ENCODE data around the gene IL3.

Gene IL3

GRCh38 chr5:132073231-132074013, 13.0 kb downstream of the IL3 start, which contains the start of gene CSF2:
Gene CSF2, plus strand, starts transcription at chr5:132073789. Its CDS starts 35 bp downstream, at chr5:132073824.
- no peak for DNase-seq (ENCODE audit: low spot score)

DNA sequence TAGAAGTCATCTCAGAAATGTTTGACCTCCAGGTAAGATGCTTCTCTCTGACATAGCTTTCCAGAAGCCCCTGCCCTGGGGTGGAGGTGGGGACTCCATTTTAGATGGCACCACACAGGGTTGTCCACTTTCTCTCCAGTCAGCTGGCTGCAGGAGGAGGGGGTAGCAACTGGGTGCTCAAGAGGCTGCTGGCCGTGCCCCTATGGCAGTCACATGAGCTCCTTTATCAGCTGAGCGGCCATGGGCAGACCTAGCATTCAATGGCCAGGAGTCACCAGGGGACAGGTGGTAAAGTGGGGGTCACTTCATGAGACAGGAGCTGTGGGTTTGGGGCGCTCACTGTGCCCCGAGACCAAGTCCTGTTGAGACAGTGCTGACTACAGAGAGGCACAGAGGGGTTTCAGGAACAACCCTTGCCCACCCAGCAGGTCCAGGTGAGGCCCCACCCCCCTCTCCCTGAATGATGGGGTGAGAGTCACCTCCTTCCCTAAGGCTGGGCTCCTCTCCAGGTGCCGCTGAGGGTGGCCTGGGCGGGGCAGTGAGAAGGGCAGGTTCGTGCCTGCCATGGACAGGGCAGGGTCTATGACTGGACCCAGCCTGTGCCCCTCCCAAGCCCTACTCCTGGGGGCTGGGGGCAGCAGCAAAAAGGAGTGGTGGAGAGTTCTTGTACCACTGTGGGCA, 13.8 kb downstream of the IL3 start:
- DNase-seq (ENCODE audit: low spot score) = no peak

DNA sequence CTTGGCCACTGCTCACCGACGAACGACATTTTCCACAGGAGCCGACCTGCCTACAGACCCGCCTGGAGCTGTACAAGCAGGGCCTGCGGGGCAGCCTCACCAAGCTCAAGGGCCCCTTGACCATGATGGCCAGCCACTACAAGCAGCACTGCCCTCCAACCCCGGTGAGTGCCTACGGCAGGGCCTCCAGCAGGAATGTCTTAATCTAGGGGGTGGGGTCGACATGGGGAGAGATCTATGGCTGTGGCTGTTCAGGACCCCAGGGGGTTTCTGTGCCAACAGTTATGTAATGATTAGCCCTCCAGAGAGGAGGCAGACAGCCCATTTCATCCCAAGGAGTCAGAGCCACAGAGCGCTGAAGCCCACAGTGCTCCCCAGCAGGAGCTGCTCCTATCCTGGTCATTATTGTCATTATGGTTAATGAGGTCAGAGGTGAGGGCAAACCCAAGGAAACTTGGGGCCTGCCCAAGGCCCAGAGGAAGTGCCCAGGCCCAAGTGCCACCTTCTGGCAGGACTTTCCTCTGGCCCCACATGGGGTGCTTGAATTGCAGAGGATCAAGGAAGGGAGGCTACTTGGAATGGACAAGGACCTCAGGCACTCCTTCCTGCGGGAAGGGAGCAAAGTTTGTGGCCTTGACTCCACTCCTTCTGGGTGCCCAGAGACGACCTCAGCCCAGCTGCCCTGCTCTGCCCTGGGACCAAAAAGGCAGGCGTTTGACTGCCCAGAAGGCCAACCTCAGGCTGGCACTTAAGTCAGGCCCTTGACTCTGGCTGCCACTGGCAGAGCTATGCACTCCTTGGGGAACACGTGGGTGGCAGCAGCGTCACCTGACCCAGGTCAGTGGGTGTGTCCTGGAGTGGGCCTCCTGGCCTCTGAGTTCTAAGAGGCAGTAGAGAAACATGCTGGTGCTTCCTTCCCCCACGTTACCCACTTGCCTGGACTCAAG, 14.6 kb downstream of the IL3 start:
- no peak for DNase-seq (ENCODE audit: low spot score)

- no peak for DNase-seq (ENCODE audit: low spot score)
Measured at GRCh38 chr5:132075719-132076077, 15.2 kb downstream of the IL3 start.

- no peak for DNase-seq (ENCODE audit: low spot score)
Measured at GRCh38 chr5:132076202-132076830, 15.9 kb downstream of the IL3 start.

DNA sequence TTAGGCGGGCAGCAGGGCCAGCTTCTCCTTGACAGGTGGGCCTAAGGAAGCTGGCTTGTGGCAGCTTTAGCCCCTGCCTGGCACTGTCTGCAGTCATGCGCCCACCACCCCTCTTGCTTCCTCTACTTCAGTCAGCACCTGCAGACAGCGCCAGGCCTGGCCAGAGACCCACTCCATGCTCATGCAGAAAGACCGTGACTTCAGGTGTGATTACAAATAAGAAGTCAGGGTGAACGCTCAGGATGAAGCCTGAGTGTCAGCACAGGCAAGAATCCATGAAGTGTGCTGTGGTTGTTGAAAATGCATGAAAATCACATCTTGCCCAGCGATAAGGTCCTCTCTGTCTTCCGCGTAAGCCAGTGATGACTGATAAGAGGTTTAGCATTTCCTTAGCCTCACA, 16.5 kb downstream of the IL3 start:
- no peak for DNase-seq (ENCODE audit: low spot score)

- DNase-seq (ENCODE audit: low spot score) = no peak
Measured at GRCh38 chr5:132079081-132079480, 18.6 kb downstream of the IL3 start.

GRCh38 chr5:132079619-132080018, 19.2 kb downstream of the IL3 start:
- no peak for DNase-seq (ENCODE audit: low spot score)

GRCh38 chr5:132080595-132080994, 20.1 kb downstream of the IL3 start:
- no peak for DNase-seq (ENCODE audit: low spot score)

GRCh38 chr5:132081458-132081857, 21.0 kb downstream of the IL3 start:
- DNase-seq (ENCODE audit: low spot score) = no peak

DNA sequence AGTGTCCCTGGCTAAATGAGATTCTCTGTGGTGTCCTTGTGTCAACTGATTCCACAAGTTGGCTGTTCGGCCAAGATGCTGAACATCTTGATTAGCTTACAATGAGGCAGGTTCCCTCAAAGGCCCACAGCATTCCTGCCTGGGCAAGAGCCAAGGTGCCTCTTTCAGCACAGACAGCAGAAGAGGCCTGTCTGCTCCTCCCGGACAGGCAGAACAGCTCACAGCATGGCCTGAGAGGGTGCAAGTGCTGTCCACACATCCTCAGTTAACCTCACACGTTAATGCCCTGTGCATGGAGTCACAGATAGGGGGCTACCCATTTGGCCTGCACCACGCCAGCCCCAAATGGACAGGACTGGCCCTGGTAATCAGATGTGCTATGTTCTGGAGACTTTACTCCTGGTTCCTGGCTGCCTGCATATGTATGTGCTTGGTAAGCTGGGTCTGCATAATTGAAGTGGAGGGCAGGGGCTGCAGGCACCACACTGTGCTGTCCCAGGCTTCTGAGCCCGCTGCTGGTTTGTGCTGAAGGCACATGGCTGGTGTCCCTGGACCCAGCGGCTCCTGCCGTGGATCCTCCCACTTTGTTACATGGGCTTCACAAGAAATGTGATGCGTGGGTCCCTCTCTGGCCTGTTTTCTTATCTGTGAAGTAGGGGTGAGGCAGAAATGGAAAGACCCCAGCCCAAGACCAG, 22.0 kb downstream of the IL3 start:
- DNase-seq (ENCODE audit: low spot score) = no peak

GRCh38 chr5:132083071-132083678, 22.7 kb downstream of the IL3 start:
- no peak for DNase-seq (ENCODE audit: low spot score)

GRCh38 chr5:132085686-132086085, 25.2 kb downstream of the IL3 start:
- DNase-seq (ENCODE audit: low spot score) = no peak

- no peak for DNase-seq (ENCODE audit: low spot score)
Measured at GRCh38 chr5:132086277-132086794, 25.9 kb downstream of the IL3 start.

GRCh38 chr5:132087176-132087575, 26.7 kb downstream of the IL3 start:
- DNase-seq (ENCODE audit: low spot score) = no peak

DNA sequence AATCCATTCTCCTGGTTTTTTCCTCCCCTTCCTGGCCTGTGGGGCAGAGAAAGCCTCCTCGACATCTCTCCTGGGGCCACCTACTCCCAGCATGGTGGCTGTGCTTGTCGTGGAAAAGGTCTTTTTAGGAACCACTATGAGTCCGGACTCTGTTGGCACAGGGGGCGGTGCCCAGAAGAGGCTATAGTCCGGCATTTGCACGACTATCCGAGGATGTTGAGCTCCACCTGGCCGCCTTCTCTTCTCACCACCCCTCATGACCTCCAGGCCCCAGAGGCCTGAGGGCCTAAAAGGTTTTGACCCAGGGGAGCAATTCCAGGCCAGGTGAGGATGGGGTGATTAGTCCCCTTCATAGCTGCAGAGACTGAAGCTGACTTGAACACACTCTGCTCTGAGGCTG, 27.2 kb downstream of the IL3 start:
- DNase-seq (ENCODE audit: low spot score) = no peak

DNA sequence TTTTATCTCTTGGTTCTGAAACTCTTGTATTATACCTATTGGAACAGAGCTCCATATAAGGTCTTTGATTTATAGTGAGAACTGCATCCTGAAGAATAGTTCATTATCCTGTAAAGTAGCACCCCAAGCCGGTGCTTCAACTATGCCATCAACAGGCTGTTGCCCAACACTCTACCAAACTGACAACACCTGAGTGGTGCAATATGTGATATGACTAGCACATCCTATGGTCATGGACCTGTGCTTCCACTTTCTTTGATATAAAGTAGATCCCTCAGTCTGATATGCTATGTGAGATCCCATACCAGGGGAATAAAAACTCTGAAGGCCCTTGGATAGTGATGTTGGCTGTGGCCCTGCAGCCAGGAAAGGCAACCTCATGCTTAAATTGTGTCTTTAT, 28.9 kb downstream of the IL3 start:
- no peak for DNase-seq (ENCODE audit: low spot score)

- DNase-seq (ENCODE audit: low spot score) = no peak
Measured at GRCh38 chr5:132090107-132090506, 29.7 kb downstream of the IL3 start.

GRCh38 chr5:132093271-132093670, 32.8 kb downstream of the IL3 start:
- no peak for DNase-seq (ENCODE audit: low spot score)

GRCh38 chr5:132094393-132095076, 34.1 kb downstream of the IL3 start:
- no peak for DNase-seq (ENCODE audit: low spot score)

Measured in CD4-positive, alpha-beta T cell treated with Interleukin-15 for 4 hours (primary cell).